ENCODE measurements around the gene CHKA. TPM values are rescaled to one million over a fixed set of nuclear protein-coding genes. Genes with fewer than 3 reads are reported as not detected.

Gene CHKA
- total and polyA plus RNA-seq, 9 of the 15 experiments (the other 6 are each of a cell fraction or from before 2014, with no cell fraction given): 3.6 to 37.0 (median 30.2) TPM

GRCh38 chr11:68008381-68009337 is 112.5 kb downstream of the CHKA start (continued):
- TF ChIP-seq, protein P1, sequence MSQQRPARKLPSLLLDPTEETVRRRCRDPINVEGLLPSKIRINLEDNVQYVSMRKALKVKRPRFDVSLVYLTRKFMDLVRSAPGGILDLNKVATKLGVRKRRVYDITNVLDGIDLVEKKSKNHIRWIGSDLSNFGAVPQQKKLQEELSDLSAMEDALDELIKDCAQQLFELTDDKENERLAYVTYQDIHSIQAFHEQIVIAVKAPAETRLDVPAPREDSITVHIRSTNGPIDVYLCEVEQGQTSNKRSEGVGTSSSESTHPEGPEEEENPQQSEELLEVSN (IDR thresholded peaks at IDR 0.05; ENCODE audit: borderline replicate concordance in 1 of 2, extremely low read depth in 1 of 2, insufficient read depth in 1 of 2, insufficient read length in 1 of 2, low read depth in 1 of 2, low read length in 1 of 2, poor library complexity in 1 of 2, severe bottlenecking in 1 of 2): no peak
- TF ChIP-seq NFIX (CRISPR knock-in tag; IDR thresholded peaks at IDR 0.05; ENCODE audit: low read depth) (no peak), ZNF436 (CRISPR knock-in tag; IDR thresholded peaks at IDR 0.05) (no peak), TFAM (CRISPR knock-in tag; conservative IDR thresholded peaks at IDR 0.05) (no peak), ZBTB5 (IDR thresholded peaks at IDR 0.05) (no peak), ZNF512 (tag; IDR thresholded peaks at IDR 0.05) (no peak), HINFP (tag; conservative IDR thresholded peaks at IDR 0.05; ENCODE audit: low read depth) (no peak), POLR3A (IDR thresholded peaks at IDR 0.05; ENCODE audit: borderline replicate concordance, extremely low read depth, insufficient read depth, insufficient read length) (no peak), ZBTB12 (CRISPR knock-in tag; IDR thresholded peaks at IDR 0.05) (no peak), ZNF232 (CRISPR knock-in tag; IDR thresholded peaks at IDR 0.05) (no peak)
- TF ChIP-seq, protein P2, sequence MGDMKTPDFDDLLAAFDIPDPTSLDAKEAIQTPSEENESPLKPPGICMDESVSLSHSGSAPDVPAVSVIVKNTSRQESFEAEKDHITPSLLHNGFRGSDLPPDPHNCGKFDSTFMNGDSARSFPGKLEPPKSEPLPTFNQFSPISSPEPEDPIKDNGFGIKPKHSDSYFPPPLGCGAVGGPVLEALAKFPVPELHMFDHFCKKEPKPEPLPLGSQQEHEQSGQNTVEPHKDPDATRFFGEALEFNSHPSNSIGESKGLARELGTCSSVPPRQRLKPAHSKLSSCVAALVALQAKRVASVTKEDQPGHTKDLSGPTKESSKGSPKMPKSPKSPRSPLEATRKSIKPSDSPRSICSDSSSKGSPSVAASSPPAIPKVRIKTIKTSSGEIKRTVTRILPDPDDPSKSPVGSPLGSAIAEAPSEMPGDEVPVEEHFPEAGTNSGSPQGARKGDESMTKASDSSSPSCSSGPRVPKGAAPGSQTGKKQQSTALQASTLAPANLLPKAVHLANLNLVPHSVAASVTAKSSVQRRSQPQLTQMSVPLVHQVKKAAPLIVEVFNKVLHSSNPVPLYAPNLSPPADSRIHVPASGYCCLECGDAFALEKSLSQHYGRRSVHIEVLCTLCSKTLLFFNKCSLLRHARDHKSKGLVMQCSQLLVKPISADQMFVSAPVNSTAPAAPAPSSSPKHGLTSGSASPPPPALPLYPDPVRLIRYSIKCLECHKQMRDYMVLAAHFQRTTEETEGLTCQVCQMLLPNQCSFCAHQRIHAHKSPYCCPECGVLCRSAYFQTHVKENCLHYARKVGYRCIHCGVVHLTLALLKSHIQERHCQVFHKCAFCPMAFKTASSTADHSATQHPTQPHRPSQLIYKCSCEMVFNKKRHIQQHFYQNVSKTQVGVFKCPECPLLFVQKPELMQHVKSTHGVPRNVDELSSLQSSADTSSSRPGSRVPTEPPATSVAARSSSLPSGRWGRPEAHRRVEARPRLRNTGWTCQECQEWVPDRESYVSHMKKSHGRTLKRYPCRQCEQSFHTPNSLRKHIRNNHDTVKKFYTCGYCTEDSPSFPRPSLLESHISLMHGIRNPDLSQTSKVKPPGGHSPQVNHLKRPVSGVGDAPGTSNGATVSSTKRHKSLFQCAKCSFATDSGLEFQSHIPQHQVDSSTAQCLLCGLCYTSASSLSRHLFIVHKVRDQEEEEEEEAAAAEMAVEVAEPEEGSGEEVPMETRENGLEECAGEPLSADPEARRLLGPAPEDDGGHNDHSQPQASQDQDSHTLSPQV (IDR thresholded peaks at IDR 0.05): no peak
